Small intestine (tissue), 7 donors: Measurements from ENCODE around the gene EEF1A2. TPM values are rescaled to one million over a fixed set of nuclear protein-coding genes. Genes with fewer than 3 reads are reported as not detected.

Experiments used
- DNase-seq, 2 donors: peaks; one replicate each; pipeline versions ENCODE4 v3.0.0 to v3.0.0-alpha.2; 2013
- FAIRE-seq: peaks from 2 replicates; lab custom pipeline; 2012; peaks lifted over from hg19 to GRCh38; lab: Jason Lieb, UNC
- H3K27ac ChIP-seq, 3 donors: one replicate each; pipeline ENCODE4 v1.5.1; 2013; ENCODE audit warnings: low read length in 2 of 3, mild to moderate bottlenecking in 2 of 3, control low read depth in 1 of 3, inconsistent platforms in 1 of 3, low read depth in 1 of 3, moderate library complexity in 1 of 3
- H3K27me3 ChIP-seq, 3 donors: one replicate each; pipeline ENCODE4 v1.6.1; 2013; ENCODE audit warnings: low read length in 3 of 3, inconsistent platforms in 1 of 3; ENCODE audit not compliant: control insufficient read depth in 3 of 3, insufficient read depth in 3 of 3
- H3K36me3 ChIP-seq, 3 donors: one replicate each; pipeline ENCODE4 v1.6.1; 2013; ENCODE audit warnings: low read length in 3 of 3, inconsistent platforms in 1 of 3, low read depth in 1 of 3, mild to moderate bottlenecking in 1 of 3, moderate library complexity in 1 of 3; ENCODE audit not compliant: control insufficient read depth in 3 of 3, insufficient read depth in 2 of 3
- H3K4me1 ChIP-seq, 3 donors: one replicate each; pipeline ENCODE4 v1.6.1; 2013; ENCODE audit warnings: low read length in 2 of 3, inconsistent platforms in 1 of 3, low read depth in 1 of 3, mild to moderate bottlenecking in 1 of 3, moderate library complexity in 1 of 3; ENCODE audit not compliant: control insufficient read depth in 3 of 3, insufficient read depth in 2 of 3
- H3K4me3 ChIP-seq, 3 donors: one replicate each; pipeline ENCODE4 v1.5.1; 2013; ENCODE audit warnings: low read length in 3 of 3, control low read depth in 1 of 3, inconsistent platforms in 1 of 3, low read depth in 1 of 3, mild to moderate bottlenecking in 1 of 3, moderate library complexity in 1 of 3
- H3K9me3 ChIP-seq, 2 donors: one replicate each; pipeline ENCODE4 v1.6.1; 2013; ENCODE audit warnings: low read depth in 1 of 2, low read length in 1 of 2; ENCODE audit not compliant: control insufficient read depth in 2 of 2, insufficient read depth in 1 of 2
- WGBS, 3 donors: extraction: QIAGEN DNeasy Blood & Tissue Kit; methylation state at CpG; one replicate each; pipeline ENCODE4 v1.1.7; 2013; 5-methylcytosine and 5-hydroxymethylcytosine counted together
- polyA plus RNA-seq, 4 donors: library from polyadenylated mRNA; stranded (reverse) in 3 of 4; unstranded in 1 of 4; fragments of 200-250 nt in 3 of 4; fragments of 120-200 nt in 1 of 4; gene quantifications; one replicate each; pipeline versions ENCODE4 v1.2.1 to v1.2.3, GENCODE V29; 2013
- donor health status: healthy with polysubstance abuse.
- donor health status: control.
- donor health status: control.
- donor health status: Bipolar disorder and iron deficiency.
- donor health status: healthy.

EEF1A2 gene
- polyA plus RNA-seq, 4 donors, result 3.1 to 18.6 (median 9.7) TPM

DNA sequence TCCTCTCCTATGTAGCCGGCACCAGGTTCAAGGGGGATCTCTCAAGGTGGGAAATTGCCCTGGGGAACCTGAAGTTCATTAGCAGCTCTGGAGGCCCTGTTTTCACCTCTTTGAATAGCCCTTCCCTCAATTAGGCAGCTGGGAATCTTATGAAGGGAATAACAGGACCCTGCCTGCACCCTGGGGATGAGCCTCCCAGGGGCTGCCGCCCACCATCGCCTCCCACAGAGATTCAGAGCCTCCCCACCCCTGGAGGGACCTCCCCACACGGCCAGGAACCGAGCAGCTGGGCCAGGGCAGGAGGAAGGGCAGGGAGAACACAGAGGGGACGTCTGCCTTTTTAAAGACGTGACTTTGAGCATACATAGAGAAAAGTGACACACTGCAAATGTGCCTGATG, 4.6 kb upstream of the EEF1A2 start:
- Histone ChIP-seq H3K4me1 (peaks cover 0 to 3% (median 0%) of the 10 kb centered on the region in 3 donors), H3K36me3 (no peaks in the 10 kb centered on the region), H3K4me3 (no peak overlapping the region), H3K9me3 (peaks cover 0 to 15% of the 10 kb centered on the region in 2 donors), H3K27me3 (peaks cover 3 to 45% (median 14%) of the 10 kb centered on the region in 3 donors), H3K27ac (no peak overlapping the region)
- DNase-seq (no peak), FAIRE-seq (no peak)
- WGBS, 3 donors, result 38 to 43% (median 40%) methylated on average over 7 of the region's 7 CpGs

DNA sequence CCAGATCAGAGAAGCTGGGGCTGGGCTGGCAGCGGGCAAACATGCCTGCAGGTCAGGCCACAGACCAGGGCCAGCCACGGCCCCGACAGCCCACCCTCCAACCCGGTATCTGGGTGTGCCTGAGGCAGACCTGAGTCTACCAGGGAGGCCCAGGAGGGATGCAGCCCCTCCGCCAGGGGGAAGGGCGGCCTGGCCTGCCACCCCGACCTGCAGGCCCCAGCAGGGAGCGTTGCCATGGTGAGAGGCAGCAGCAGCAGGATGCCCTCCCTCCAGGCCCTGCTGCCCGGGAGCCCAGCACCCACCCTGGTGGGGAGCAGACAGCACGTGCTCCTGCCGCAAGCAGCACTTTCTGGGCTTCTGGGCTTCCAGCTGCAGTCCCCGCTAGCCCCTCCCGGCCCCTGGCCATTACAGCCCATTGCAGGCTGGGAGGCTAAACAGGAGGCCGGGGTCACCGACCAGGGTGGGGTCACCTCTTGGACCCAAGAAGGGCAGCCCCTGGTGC, 3.8 kb upstream of the EEF1A2 start:
- WGBS, 3 donors, result 45 to 53% (median 52%) methylated on average over 13 to 15 of the region's 15 CpGs
- DNase-seq, result no peak
- FAIRE-seq, result no peak
- Histone ChIP-seq H3K4me1 (peaks cover 0 to 3% (median 0%) of the 10 kb centered on the region in 3 donors), H3K27ac (peak overlapping the region in 1 of 3 donors; percentile 53), H3K27me3 (peaks cover 4 to 50% (median 20%) of the 10 kb centered on the region in 3 donors), H3K4me3 (no peak overlapping the region), H3K9me3 (peaks cover 0 to 15% of the 10 kb centered on the region in 2 donors), H3K36me3 (no peaks in the 10 kb centered on the region)

DNA sequence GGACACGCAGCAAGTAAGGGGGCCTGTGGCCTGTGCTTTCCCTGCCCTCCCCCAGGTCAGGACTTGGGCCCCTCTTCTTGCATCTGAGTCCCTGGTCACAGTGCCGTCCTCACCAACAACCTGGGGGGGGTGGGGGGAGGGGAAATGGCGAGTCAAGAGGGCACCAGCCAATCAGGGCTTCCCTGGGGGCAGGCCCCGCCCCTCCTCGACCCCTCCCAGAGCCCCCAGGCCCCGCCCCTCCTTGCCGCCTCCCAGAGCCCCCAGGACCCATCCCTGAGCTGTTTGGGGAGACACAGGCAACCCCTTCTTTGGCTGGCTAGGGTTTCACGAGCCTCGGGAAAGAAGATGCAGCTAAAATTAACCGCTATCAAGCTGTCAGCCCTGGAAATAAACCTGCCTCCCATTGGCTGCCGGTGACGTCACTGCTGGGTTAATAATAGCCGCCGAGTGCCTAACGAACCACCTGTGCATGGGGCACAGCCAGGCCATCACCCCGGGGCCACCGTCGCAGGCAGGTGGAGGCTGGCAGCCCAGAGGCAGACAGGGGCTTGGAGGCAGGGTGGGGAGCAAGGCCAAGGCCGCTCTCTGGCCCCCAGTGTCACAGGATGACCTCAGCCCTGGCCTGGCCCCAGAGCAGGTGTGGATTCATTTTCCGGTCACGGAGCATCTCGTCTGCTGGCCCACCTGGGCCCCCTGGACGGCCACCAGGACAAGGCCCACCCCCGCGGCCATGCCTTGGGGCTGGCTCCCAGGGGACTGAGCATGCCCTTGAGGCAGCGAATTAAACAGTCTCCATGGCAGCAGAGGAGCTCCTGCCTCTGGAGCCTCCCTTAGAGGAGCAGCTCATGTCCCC, 3.2 kb upstream of the EEF1A2 start:
- FAIRE-seq (no peak), DNase-seq (no peak)
- H3K36me3 ChIP-seq, result no peaks in the 10 kb centered on the region
- H3K27ac ChIP-seq, result peak overlapping the region in 1 of 3 donors; percentile 53
- peaks cover 0 to 12% of the 10 kb centered on the region in 2 donors for H3K9me3 ChIP-seq
- no peak overlapping the region for H3K4me3 ChIP-seq
- peaks cover 7 to 57% (median 25%) of the 10 kb centered on the region in 3 donors for H3K27me3 ChIP-seq
- peaks cover 0 to 3% (median 0%) of the 10 kb centered on the region in 3 donors for H3K4me1 ChIP-seq
- WGBS, 3 donors, result 12 to 25% (median 24%) methylated on average over 24 to 26 of the region's 26 CpGs

DNA sequence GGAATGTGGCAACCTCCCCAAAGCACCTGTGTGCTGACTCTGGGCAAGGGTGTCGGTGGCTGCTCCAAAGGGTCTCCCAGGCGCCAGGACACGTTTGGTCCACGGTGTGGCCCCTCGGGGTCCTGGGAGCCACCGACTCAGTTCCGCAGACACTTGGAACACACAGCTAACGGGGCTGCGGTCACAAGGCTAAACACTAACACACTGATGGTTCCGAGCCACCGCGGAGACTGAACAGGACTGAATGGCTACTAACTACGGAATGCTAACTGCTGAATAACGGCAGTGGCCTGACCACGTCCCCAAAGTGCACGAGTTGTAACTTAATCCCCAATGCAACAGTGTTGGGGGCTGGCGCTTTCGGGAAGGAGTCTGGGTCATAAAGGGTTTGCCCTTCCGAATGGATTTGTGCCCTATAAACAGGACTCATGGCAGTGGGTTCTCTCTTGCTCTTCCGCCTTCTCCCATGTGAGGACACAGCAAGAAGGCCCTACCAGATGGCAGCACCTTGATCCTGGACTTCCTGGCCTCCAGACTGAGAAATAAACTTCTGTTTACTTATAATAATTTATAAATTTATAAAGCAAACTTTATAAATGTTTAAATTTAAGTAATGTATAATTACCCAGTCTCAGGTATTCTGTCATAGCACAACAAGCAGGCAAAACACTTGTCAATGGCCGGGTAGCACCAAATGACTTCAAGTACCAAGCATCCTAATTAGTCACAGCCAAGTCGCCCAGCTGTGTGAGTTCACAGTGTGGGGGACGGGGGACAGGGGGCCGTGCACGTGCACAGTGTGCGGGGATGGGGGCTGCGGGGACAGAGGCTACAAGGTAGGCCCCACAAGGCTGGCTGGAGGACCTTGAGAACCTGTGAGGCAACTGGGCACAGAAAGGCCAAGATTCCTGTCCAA, 2.3 kb upstream of the EEF1A2 start:
- FAIRE-seq (no peak), DNase-seq (no peak)
- Histone ChIP-seq H3K9me3 (peaks cover 0 to 12% of the 10 kb centered on the region in 2 donors), H3K36me3 (no peaks in the 10 kb centered on the region), H3K27me3 (peaks cover 7 to 66% (median 25%) of the 10 kb centered on the region in 3 donors), H3K4me3 (no peak overlapping the region), H3K4me1 (peaks cover 0 to 7% (median 0%) of the 10 kb centered on the region in 3 donors), H3K27ac (no peak overlapping the region)
- 75 to 82% (median 81%) methylated on average over 27 of the region's 27 CpGs for WGBS, 3 donors

DNA sequence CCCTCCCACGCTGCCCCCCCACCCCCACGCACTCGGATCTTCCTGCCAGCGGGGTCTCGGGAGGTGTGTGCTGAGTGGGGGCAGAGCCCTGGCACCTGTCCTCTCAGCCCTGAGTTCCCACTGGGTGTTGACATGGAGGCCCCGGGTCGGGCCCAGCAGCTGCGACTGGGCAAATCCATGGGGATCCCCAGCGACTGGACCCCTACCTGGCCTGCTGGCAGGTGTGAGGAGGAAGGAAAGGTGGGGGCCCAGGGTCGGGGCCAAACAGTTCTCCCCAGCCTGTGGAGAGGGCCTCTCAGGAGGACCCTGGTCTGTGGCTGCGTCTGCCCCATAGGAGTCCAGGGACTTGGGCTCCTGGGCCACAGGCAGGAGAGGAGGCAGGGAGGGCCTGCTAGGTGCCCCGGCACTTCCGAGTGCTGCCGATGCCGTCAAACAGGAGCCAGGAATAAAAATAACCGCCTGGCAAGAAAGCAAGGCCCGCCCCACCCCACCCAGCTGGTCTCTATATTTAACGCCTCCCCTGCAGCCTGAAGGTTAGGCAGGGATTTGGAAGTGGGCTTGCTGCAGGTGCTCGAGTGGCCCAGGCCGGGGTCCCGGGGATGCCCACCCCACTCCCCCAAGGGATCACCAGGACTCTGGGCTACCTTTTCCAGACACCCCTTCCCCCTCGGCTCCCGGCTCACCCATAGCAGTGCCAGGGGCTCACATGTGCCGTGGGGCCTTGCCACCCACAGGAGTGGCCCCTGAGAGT, 1.4 kb upstream of the EEF1A2 start:
- peaks cover 7 to 68% (median 22%) of the 10 kb centered on the region in 3 donors for H3K27me3 ChIP-seq
- H3K4me1 ChIP-seq, result peaks cover 0 to 9% (median 0%) of the 10 kb centered on the region in 3 donors
- H3K27ac ChIP-seq, result no peak overlapping the region
- H3K36me3 ChIP-seq, result no peaks in the 10 kb centered on the region
- DNase-seq (no peak), FAIRE-seq (no peak)
- WGBS, 3 donors, result 63 to 85% (median 67%) methylated on average over 23 to 24 of the region's 24 CpGs
- H3K4me3 ChIP-seq, result no peak overlapping the region
- H3K9me3 ChIP-seq, result peaks cover 0 to 6% of the 10 kb centered on the region in 2 donors

DNA sequence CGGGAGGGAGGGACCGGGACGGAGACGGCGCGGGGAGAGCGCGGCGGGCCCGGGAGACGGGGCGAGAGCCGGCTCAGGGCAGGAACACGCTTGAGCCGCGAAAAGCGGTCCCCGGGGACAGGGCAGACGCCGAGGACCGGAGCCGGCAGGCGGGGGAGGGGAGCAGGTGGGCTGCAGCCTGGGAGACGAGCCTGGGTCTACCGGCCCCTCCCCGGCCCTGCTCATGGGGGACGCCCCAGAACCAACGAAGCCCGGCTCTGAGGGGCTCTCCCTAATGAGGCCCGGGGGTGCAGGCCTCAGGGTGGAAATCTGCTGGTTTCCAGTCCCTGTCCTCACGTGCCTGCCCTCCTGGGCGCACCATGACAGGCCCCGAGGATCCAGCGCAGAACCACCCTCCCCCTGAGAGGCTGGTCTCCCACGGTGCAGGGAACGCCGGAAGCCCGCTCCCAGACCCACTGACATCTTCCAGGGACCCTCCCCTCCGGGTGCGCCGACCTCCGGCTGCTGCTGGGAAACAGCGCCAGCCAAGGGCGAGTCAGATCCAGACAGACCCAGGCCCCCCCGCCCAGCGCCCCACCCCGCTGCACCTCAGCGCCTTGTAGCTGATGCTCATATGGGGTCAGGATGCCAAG, 571 bp upstream of the EEF1A2 start:
- WGBS, 3 donors, result 8 to 17% (median 11%) methylated on average over 27 to 48 of the region's 48 CpGs
- peaks cover 7 to 73% (median 16%) of the 10 kb centered on the region in 3 donors for H3K27me3 ChIP-seq
- H3K36me3 ChIP-seq, result no peaks in the 10 kb centered on the region
- H3K9me3 ChIP-seq, result no peaks in the 10 kb centered on the region
- peaks cover 0 to 9% (median 0%) of the 10 kb centered on the region in 3 donors for H3K4me1 ChIP-seq
- no peak overlapping the region for H3K27ac ChIP-seq
- FAIRE-seq, result no peak
- H3K4me3 ChIP-seq, result peak overlapping the region in 1 of 3 donors; percentile 50
- DNase-seq, result no peak
